Lower lobe of right lung (tissue), 2 donors: Measurements from ENCODE around the gene FGF1. TPM values are rescaled to one million over a fixed set of nuclear protein-coding genes. Genes with fewer than 3 reads are reported as not detected.

Source experiments
- ATAC-seq, 2 donors: fragments of 200-7000 bp; cut with Tn5 transposase; one replicate each; pipeline ENCODE4 v1.9.1; 2020 to 2022; ENCODE audit warnings: mild to moderate bottlenecking in 2 of 2, moderate library complexity in 2 of 2
- DNase-seq: peaks from one replicate; pipeline ENCODE4 v3.0.0-alpha.2; 2020
- H3K27ac ChIP-seq: fragments of 200-600 bp; one replicate; pipeline ENCODE4 v1.8.0; 2022
- H3K27me3 ChIP-seq: fragments of 200-600 bp; one replicate; pipeline ENCODE4 v1.8.0; 2022; ENCODE audit warnings: low read depth
- H3K36me3 ChIP-seq: fragments of 200-600 bp; one replicate; pipeline ENCODE4 v1.8.0; 2022; ENCODE audit warnings: mild to moderate bottlenecking
- H3K4me1 ChIP-seq: fragments of 200-600 bp; one replicate; pipeline ENCODE4 v1.8.0; 2022
- H3K4me3 ChIP-seq: fragments of 200-600 bp; one replicate; pipeline ENCODE4 v1.8.0; 2022; ENCODE audit warnings: mild to moderate bottlenecking
- H3K9me3 ChIP-seq: fragments of 200-600 bp; one replicate; pipeline ENCODE4 v1.8.0; 2022
- intact Hi-C: fragments of 100-400 bp; cut with DNase I; formaldehyde crosslinking; loops from one replicate; pipeline ENCODE4 v1.11.0; 2022
- total RNA-seq: library from RNA; stranded (reverse); fragmentation: NEBNext Ultra II Directional; extraction: Animal tissue kit (Norgen Biotek cat#: 25700); gene quantifications from one replicate; pipeline ENCODE4 v1.2.1, GENCODE V29; 2021
- TF ChIP-seq, protein P1 (sequence below): fragments of 200-600 bp; IDR thresholded peaks from one replicate; pipeline ENCODE4 v1.8.0; 2022; ENCODE audit warnings: antibody characterized with exemption, mild to moderate bottlenecking
- donor health status: DM: no; HTN: yes; CAD: no; lungs with severe emphysema.

Gene FGF1
- total RNA-seq, 1 donor from 2014 or later, result 0.97 TPM

- TF ChIP-seq, protein P1, sequence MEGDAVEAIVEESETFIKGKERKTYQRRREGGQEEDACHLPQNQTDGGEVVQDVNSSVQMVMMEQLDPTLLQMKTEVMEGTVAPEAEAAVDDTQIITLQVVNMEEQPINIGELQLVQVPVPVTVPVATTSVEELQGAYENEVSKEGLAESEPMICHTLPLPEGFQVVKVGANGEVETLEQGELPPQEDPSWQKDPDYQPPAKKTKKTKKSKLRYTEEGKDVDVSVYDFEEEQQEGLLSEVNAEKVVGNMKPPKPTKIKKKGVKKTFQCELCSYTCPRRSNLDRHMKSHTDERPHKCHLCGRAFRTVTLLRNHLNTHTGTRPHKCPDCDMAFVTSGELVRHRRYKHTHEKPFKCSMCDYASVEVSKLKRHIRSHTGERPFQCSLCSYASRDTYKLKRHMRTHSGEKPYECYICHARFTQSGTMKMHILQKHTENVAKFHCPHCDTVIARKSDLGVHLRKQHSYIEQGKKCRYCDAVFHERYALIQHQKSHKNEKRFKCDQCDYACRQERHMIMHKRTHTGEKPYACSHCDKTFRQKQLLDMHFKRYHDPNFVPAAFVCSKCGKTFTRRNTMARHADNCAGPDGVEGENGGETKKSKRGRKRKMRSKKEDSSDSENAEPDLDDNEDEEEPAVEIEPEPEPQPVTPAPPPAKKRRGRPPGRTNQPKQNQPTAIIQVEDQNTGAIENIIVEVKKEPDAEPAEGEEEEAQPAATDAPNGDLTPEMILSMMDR, result no peak
- Histone ChIP-seq H3K27me3 (no peaks in the 10 kb centered on the region), H3K4me3 (no peak overlapping the region), H3K9me3 (no peaks in the 10 kb centered on the region), H3K27ac (no peak overlapping the region), H3K4me1 (no peaks in the 10 kb centered on the region), H3K36me3 (no peaks in the 10 kb centered on the region)
- no peak for DNase-seq
- ATAC-seq, result no peak
- intact Hi-C loops, result no loop called here
Measured at GRCh38 chr5:142569905-142570304, 116.0 kb downstream of the FGF1 start.

DNA sequence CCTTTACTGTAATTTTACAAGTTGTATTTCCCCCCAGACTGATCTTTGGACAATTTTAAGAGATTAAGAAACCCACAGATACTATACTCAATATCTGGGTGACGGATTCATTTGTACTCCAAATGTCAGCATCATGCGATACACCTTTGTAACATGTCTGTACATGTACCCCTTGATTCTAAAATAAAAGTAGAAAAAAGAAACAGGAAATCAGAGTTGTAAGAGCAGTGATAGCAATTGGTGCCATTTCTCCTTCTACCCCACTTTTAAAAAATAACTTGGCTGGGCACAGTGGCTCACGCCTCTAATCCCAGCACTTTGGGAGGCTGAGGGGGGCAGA lies 116.9 kb downstream of the FGF1 start:
- no peak for DNase-seq
- Histone ChIP-seq H3K4me3 (no peak overlapping the region), H3K36me3 (no peaks in the 10 kb centered on the region), H3K9me3 (no peaks in the 10 kb centered on the region), H3K27ac (no peak overlapping the region), H3K27me3 (no peaks in the 10 kb centered on the region), H3K4me1 (no peaks in the 10 kb centered on the region)
- intact Hi-C loops, result no loop called here
- no peak for ATAC-seq
- TF ChIP-seq, protein P1, result no peak

DNA sequence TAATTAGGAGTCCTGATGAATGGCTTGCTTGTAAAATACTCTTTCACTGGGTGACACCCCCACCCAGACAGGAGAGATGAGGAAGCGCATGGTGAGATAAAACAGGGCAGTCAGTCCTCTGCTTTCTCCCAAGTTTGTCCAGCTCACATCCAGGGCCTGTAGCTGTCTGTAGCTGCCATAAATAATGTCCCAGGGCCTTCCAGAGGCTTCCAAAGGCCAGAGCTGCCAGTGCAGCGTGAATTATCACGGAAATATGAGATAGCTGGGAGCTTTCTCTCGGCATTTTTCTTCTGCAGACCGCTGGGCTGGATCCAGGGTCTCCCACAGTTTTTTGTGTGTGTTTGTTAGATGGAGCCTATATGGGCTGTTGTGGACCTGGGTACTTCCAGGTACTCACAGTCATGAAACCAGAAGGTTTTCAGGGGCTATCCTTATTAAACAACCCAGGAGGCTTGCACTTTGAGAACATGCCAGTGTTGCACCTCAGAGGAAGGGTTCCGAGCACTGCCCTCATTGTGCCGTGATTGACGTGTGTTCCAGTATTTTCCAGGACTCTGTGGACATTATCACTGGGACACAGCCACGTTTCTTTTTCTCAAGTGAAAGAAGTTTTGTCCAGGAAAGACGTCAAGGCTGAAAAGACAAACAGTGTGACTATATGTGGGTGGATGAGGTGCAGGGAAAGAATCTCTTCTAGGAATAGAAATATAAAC lies 117.5 kb downstream of the FGF1 start:
- DNase-seq, result no peak
- Histone ChIP-seq H3K4me3 (no peak overlapping the region), H3K36me3 (no peaks in the 10 kb centered on the region), H3K27me3 (no peaks in the 10 kb centered on the region), H3K27ac (peak overlapping the region; percentile 47), H3K9me3 (no peaks in the 10 kb centered on the region), H3K4me1 (no peaks in the 10 kb centered on the region)
- TF ChIP-seq, protein P1, result no peak
- intact Hi-C loops, result no loop called here
- peak in 1 of 2 donors; percentile 12 for ATAC-seq

GRCh38 chr5:142561486-142562097 lies 124.3 kb downstream of the FGF1 start:
- no peaks in the 10 kb centered on the region for H3K27me3 ChIP-seq
- TF ChIP-seq, protein P1, result no peak
- no peak overlapping the region for H3K27ac ChIP-seq
- intact Hi-C loops, result no loop called here
- no peaks in the 10 kb centered on the region for H3K4me1 ChIP-seq
- no peak overlapping the region for H3K4me3 ChIP-seq
- H3K9me3 ChIP-seq, result no peaks in the 10 kb centered on the region
- DNase-seq (no peak), ATAC-seq (no peak)
- H3K36me3 ChIP-seq, result no peaks in the 10 kb centered on the region

- H3K27ac ChIP-seq, result no peak overlapping the region
- no peaks in the 10 kb centered on the region for H3K36me3 ChIP-seq
- no peak overlapping the region for H3K4me3 ChIP-seq
- H3K4me1 ChIP-seq, result no peaks in the 10 kb centered on the region
- H3K27me3 ChIP-seq, result no peaks in the 10 kb centered on the region
- H3K9me3 ChIP-seq, result no peaks in the 10 kb centered on the region
- intact Hi-C loops, result no loop called here
- TF ChIP-seq, protein P1, result no peak
- ATAC-seq (no peak), DNase-seq (no peak)
Measured at GRCh38 chr5:142561029-142561428, 124.9 kb downstream of the FGF1 start.
